GM04504 (cell line): ENCODE results near the gene DGKI.
A peak's percentile ranks its signal among the peaks of the same experiment; 100 is the strongest.

Source experiments
- DNase-seq: peaks from one replicate; pipeline ENCODE4 v3.0.0-alpha.2; 2012; ENCODE audit warnings: low read depth

DGKI gene

GRCh38 chr7:137685433-137686164 is 161.2 kb downstream of the DGKI start:
- no peak for DNase-seq

GRCh38 chr7:137684776-137685175 is 162.0 kb downstream of the DGKI start:
- DNase-seq, result no peak

GRCh38 chr7:137684316-137684715 is 162.5 kb downstream of the DGKI start:
- no peak for DNase-seq

- DNase-seq, result no peak
These were observed 164.2 kb downstream of the DGKI start for GRCh38 chr7:137682596-137682995.

GRCh38 chr7:137681657-137682562 is 164.9 kb downstream of the DGKI start:
- DNase-seq, result peak; percentile 84

- DNase-seq, result no peak
These were observed 172.0 kb downstream of the DGKI start for GRCh38 chr7:137674551-137675409.

- DNase-seq, result no peak
These were observed 172.7 kb downstream of the DGKI start for GRCh38 chr7:137674048-137674447.

- DNase-seq, result no peak
These were observed 174.9 kb downstream of the DGKI start for GRCh38 chr7:137671920-137672319.

- no peak for DNase-seq
These were observed 176.3 kb downstream of the DGKI start for GRCh38 chr7:137670222-137671064.

GRCh38 chr7:137669706-137670105 is 177.1 kb downstream of the DGKI start:
- no peak for DNase-seq

GRCh38 chr7:137668404-137668803 is 178.4 kb downstream of the DGKI start:
- DNase-seq, result no peak

- DNase-seq, result no peak
These were observed 179.0 kb downstream of the DGKI start for GRCh38 chr7:137667633-137668387.

GRCh38 chr7:137664846-137665245 is 181.9 kb downstream of the DGKI start:
- DNase-seq, result no peak

- DNase-seq, result no peak
These were observed 185.1 kb downstream of the DGKI start for GRCh38 chr7:137661634-137662033.

GRCh38 chr7:137658190-137658900 is 188.4 kb downstream of the DGKI start:
- DNase-seq, result no peak

- no peak for DNase-seq
These were observed 189.1 kb downstream of the DGKI start for GRCh38 chr7:137657476-137658189.

GRCh38 chr7:137656850-137657232 is 189.9 kb downstream of the DGKI start:
- no peak for DNase-seq

GRCh38 chr7:137656227-137656849 is 190.4 kb downstream of the DGKI start:
- DNase-seq, result no peak

- DNase-seq, result no peak
These were observed 191.0 kb downstream of the DGKI start for GRCh38 chr7:137655804-137656203.
